ENCODE results near the gene PICK1.

The PICK1 gene

DNA sequence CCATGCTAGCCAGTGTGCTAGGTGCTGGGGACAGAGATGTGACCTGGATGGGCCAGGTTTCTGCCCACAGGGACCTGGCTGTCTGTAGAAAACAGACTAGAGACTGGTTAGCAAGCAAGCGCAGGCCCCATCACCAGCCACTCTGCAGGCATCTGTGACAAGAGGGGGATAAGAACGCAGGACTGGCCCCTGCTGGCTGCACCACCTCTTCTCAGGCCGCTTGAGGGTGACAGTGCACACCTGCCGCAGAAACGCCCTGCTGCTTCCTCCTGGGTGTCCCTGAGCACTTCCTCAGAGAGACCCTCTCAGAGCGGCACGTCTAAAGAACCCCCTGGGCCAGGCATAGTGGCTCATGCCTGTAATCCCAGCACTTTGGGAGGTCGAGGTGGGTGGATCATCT lies 5.9 kb upstream of the PICK1 start:
- DNase-seq: no peak

DNA sequence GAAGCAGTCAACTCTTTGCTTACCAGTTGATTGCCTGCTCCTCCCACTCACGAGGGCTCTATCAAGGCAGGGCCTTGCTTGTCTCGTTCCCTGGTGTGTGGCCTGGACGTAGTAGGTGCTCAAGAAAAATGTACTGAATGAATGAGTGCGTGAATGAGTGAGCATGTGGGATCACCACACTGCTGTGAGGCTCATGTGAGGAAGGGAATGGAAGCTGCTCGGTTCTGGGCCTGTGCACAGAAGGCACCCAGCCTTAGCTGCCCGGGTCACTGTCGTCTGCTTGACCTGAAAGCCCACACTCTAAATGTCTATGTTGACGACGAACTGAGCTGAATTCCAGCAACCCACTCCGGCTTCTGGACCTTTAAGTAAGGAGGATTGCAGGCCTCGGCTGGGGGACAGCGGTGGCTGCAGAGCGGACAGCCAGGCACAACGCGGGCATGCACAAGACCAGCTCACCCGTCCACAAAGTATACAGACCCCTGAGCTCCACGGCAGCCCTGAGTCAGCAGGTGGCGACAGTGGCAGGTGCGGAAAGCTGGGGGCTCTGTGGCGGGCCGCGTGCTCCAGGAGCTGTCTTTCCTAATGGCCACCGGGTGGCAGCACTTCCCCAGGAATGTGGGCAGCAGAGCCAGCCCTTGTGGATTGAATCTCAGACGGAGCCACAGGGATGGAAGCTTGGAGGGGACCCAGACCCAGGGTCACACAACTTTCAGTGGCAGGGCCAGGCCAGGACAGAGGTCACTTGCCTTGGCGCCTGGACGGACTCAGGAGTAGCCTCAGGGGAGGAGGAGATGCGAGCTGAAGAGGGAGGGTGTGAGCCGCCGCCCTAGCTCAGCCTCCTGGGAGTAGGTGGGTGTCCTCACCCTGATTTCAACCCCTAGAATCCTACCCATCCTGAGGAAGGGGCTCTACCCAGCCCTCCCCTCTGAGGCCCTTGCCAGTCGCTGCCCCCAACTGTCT lies 5.0 kb upstream of the PICK1 start:
- peak; percentile 77 for DNase-seq

DNA sequence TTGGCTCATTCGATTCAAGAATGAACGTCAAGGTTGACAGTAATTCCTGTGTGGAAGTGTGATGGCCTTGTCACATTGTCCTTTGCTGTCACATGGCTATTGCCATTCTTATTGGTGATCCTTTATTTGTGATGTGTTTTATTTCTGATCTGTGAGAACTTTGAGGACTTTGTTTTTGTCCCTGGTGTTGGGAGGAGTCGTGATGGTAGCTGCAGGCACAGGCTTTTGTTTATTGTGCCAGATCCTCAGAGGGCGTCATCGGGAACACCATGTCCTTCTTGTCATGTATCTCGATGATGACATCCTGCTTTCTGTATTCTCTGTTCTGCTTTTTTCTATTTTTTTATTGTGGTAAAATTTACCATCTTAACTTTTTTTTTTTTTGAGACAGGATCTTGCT lies 5.6 kb downstream of the PICK1 start:
- no peak for DNase-seq

DNA sequence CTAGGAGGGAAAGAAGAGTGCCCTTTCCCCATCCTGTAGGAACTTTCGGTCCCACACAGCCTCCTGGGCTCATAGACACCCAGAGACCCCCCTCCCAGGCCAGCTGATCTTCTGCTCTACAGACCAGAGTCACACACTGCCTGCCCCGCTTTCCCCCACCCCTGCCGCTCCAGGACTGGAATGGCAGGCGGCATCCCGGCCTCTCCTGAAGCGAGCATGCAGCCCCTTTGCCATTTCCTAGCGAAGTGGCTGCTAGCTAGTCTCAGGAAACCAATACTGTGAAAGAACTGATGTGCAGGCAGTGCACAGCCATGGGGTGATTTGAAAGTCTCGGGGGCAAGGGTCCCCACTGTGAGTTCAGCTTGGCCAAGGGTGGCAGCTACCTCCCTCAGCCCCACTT lies 8.3 kb downstream of the PICK1 start:
- DNase-seq: no peak

DNA sequence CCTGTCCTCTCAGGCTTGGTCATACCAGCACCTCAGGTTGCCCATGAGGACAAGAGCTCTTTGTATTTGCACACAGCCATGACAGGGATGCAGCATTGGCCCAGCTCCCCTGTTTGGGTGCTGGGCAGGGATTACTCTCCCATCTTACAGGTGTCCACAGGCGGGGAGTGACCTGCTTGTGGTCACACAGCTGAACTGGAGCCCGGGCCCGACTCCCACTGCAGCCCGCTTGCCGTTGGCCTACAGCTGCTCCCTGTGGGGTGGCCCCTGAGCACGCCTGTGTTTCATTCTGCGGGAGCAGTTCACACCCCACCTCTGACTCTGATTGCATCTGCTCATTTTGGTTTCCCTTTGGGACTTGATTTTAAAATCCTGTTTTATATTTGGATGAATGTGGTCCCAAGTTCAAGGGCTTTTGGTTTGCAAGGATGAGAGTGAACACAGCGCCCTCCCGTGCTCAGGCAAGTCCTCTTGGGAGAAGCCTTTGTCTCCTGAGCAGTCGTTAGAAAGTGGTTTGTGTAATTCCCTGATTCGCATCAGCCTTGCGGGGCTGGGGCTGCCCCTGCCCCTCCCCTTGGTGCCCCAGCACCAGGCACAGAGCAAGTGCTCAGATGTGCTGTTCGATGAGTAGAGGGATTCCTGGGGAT lies 9.3 kb downstream of the PICK1 start:
- DNase-seq: no peak

DNA sequence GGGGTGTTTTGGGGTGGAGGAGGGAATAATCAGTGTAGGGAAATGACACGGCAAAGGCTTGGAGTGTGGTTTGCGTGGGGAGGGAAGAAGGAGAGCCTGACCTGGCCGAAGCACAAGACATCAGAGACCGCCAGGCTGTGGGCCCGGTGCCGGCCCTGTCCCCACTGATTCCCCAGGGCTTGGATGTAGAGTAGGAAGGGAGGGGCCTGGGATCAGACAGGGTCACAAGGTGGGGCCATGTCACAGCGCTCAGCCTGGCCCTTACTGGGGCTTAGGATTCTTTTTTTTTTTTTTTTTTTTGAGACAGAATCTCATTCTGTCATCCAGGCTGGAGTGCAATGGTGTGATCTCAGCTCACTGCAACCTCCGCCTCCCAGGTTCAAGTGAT lies 9.8 kb downstream of the PICK1 start:
- no peak for DNase-seq

DNA sequence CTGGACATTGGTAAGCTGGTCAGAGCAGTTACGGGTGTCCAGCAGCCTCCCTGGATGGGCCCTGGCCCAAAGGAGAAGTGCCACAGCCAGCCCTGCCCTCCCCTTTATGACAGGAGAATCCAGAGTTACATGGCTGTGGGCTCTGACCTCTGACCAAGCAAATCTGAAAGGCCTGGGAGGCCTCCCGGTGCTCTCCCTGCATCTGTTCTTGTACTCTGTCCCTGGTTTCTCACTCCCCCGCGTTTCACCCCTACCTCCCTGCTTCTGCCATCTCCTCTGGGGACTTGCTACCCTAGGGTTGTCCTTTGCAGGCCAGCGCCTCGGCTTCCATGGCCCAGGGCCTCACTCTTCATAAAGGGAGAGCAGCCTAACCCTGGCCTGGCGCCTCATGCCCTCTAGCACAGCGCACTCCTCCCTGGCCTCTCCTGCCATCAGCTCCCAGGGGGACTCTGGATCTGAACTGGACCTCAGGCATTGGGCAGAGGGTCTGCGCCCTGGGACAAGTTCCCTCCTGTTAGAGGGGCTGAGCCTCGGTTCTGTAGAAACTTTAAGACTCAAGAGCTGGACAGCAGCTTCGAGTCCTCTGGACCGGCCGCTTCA lies 10.7 kb downstream of the PICK1 start:
- no peak for DNase-seq

DNA sequence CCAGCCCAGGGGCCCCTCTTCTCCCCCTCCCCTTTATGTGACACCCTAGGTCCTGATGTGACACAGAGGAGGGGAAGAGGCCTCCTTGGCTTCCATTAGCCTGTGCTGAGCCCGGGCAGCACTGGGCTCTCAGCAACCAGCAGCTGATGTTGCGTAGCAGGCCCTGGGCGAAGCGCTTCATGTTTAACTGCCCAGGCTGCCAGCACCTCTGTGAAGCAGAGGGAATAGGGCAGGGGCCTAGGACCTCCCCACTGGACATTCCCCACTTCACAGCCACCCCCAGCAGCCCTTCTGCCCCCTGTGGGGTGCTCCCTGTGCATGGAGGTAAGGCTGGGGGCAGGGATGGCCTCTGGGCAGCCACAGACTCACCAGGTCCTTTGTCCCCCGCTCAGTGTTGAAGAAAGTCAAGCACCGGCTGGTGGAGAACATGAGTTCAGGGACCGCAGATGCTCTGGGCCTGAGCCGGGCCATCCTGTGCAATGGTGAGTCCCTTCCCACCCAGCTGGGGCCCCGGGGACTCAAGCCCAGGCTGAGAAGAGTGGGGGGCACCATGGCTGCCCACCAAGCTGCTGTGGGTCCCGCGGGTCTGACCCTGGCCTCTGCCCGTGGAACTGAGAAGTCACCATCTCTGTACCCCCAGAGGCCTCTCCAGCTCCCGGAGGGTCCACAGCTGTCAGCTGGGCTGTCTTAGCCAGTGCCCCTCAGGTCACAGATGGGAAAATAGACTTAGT lies 11.6 kb downstream of the PICK1 start:
- DNase-seq: no peak

DNA sequence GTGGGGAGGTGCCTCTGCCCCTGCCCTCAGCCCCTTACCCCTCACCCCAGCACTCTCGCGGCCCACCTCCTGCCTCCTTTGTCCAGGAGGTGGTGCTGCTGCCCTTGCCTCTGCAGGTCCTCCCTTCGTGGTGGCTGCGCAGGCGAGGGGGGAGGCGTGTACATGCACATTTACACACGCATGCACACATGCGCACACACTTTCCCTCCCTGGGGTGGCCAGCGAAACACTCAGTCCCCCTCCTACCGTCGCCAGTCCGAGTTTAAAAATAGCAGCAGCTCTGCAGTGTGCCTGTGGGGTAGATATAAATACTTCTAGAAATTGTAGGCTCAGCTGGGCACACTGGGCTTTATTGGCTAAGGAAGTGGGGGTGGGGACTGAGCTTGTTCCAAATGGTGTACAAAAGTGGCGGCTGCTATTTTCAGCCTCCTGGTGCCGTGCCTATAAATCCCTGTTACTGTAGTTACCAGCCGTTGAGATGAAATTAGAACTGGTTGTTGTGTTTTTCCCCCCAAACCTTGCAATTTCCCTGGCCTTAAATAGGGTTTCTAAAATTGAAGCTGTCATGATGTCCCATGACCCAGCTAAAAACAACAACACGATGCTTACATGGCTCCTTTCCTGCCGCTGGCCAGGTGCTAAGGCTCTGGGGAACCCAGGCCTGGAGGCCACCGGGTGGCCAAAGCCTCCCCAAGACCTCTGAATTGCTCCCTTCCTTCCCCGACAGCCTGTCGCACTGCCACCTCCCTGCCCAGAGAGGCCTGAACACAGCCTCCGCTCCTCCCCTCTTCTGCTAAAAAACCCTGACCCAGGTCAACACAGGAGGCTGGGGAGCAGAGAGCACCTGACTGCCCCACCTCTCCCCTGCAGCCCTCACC lies 12.4 kb downstream of the PICK1 start:
- DNase-seq: no peak

DNA sequence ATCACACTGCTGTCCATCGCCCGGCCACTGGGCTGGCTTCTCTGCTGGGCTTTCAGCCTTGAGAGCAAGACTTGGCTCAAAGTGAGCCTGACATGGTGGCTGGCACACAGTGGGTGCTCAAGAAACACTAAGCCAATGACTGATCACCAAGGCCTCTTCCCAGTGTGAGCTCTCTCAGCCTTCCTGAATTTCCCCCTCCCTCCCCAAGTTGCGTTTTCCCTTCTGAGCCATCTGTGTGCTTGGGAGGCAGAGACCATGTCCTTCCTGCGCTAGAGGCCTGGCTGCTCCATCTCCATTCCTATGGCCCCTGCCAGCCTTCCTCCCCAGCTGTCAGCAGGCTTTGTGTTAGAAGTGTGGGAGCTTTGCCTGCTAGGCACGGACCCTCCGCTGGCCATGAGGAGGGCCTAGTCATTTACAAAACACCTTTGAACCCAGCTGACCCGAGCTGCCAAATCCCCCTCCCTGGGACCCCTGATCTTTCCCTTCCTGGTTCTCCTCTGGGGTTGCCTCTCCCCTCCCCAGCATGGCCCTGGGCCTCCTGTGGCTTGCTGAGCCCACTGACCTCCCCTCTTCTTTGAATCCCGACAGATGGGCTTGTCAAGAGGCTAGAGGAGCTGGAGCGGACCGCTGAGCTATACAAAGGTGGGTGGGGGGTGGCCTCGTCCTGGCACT lies 13.2 kb downstream of the PICK1 start:
- no peak for DNase-seq

DNA sequence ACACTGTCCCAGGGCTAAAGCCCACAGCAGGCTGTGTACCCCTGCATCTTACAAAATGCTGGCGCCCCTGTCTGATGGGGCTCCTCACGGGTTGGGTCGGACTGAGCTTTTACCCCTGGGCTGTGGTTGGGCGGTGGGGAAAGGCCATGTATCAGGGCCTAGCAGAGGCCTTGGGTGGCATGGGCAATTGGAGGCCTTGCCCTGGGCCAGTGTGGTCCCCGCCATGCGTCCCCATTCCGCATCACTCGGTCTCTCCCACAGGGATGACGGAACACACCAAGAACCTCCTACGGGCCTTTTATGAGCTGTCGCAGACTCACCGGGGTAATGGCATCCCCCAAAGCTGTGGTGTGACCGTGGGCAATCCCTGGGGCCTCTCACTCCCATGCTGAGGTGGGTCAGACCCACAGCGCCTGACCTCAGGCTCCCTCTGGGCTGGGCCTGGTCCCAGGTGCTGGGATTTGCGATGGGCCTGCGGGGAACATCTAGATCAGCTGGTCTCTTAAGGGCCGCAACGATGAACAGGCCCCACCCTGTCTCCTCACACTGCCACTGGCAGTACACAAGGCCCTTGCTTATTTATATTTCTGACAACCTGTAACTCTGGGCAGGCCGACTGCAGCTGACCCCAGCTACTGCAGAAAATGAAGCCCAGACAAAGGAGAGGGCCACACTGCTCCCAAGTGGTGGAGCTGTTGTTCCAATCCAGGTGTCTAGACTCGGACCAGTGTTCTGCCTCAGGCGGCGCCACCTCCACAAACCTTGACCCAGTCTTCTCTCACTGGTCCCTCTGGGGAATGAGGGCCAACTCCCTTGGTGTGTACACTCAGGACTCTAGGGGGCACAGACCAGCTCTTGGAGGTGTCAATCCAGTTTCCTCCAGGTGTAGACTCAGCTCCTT lies 14.5 kb downstream of the PICK1 start:
- DNase-seq: no peak

DNA sequence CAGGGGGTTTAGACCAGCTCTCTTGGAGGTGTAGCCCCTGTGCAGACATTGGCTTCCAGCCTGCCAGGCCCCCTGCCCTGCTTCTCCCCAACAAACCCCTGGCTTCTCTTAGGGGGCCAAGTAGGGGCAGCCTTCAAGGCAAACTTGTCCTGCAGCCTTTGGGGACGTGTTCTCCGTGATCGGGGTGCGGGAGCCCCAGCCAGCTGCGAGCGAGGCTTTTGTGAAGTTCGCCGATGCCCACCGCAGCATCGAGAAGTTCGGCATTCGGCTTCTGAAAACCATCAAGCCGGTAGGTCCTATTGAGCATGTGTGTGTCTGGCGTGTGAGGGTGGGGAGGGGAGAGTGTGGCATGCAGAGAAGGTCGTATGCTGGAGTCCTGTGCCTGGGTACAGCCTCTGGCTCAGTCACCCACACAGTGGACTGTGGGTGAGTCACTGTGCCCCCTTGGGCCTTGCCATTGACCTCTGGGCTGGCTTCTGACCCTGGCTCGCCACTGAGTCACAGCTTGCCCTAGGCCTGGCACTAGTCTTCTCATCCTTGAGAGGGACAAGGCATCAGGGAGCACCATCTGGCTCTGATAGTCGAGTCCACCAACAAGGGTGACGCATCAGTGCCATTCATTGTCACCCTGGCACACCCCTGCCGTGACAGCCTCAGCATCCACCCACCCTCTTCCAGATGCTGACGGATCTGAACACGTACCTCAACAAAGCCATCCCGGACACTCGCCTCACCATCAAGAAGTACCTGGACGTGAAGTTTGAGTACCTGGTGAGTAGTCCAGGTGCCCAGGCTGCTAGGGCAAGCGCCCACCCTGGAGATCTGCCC lies 15.3 kb downstream of the PICK1 start:
- no peak for DNase-seq

DNA sequence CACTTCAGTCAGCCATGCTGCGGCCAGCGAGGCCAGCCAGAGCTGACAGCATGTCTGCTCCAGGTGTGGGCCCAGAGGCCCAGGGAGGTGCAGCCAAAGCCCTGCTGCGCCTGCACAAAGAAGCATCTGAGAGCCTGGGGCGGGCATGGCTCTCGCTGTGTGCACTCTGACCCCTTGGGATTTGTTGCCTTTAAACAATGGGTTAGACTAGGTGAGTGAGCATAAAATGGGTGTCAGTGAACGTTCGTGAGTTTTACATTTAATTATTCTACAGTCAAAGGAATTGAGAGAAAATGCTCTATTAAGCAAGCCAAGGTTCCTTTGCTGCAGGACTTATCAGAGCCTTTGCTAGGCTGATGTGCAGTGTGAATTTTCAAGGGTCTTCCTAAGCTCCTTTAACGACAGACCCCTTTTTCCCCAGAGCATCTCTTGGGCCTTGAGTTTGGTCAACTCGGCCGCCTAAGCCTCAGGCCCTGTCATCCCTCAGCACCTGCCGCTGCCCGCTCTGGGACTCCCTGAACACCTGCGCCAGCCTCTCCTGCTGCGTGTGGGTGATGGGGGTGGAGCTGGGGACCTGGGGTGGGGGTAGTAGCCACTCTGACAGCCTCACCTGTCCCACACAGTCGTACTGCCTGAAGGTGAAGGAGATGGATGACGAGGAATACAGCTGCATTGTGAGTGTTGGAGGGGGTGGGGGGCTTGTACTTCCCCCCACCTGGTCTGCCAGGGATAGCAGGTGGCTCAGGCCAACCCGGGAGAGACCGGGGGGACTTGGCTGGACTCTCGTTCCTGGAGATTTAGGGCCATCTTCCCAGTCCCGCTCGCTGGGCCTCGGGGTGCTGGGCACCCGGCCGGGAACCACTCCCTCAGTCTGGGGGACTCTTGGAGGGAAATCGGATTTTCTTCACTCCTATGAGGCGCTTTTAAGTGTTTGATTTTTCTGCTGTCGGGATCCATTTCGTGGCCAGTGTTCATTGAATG lies 16.2 kb downstream of the PICK1 start:
- no peak for DNase-seq

DNA sequence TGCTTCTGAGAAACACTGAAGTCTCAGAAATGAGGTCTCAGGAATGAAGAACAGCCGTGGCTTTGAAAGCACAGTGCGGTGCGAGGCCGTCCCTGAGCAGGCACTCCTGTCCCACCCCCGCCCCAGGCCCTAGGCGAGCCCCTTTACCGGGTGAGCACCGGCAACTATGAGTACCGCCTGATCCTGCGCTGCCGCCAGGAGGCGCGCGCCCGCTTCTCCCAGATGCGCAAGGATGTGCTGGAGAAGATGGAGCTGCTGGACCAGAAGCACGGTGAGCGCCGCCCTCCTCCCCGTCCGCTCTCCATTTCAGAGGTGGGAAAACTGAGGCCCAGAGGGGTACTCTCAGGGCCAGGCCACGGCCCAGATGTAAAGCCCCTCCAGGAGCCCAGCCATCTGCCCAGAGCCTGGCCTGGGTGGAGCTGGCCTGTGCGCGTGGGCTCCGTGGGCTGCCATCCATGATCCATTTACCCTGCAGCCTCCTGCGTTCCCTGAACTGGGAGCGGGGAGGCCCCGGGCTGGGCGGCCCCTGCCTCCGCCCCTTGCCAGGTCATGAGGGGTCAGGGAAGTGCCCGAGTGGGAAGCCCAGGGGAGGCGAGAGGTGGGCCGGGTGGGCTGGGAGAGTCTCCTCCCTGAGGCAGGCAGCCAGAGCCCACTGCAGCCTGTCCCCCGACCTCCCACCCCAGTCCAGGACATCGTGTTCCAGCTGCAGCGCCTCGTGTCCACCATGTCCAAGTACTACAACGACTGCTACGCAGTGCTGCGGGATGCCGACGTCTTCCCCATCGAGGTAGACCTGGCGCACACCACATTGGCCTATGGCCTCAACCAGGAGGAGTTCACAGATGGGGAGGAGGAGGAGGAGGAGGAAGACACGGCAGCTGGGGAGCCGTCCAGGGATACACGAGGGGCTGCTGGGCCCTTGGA lies 17.2 kb downstream of the PICK1 start:
- DNase-seq: no peak

DNA sequence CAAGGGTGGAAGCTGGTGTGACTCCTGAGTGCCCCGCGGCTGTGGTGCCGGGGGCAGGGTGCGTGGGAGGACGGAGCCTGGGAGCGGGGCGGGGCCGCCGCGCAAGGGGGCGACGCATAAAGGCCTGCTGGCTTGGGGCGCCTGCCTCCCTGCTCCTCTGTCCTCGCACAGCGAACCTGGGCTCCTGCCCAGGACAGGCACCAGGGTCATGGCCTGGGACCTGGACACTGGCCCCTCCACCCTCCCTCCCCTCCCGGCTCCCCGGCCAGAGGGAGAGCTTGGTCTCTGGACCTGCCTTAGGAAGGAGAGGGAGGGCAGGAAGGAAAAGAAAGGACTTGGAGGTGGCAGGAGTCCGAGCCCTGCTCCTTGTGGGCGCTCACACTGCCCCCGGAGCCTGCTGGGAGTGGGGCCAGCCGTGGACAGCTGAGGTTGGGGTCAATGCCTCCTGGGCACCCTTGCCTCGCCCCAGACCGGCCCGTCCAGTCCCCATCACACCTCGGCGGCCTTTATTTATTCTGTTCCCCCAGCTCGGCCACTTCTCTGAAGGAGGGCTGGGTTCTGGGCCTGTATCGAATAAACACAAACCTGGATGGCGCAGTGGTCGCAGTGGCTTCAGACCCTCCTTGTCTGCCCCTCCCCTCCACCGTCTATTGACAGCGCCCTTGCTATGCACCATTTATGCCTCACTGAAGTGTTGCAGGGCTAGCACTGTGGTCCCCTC lies 18.1 kb downstream of the PICK1 start:
- DNase-seq: no peak

DNA sequence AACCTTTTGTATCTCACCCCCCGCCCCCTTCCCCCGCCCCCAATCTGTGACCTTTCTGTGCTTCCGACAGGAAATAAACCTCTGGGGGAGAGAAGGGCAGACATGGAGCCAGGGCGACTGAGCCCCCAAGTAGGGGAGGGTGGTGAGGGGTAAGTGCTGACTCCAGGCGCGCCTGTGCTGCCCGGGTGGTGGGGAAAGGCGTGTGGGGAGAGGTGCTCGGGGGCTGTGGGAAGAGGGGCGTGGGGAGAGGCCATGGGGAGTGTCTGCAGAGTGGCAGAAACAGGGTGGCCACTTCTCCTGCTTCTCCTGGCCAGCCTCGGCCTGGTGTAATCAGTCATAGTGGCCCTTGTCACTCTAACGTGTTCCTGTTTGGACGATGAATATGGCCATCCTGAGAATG lies 18.8 kb downstream of the PICK1 start:
- no peak for DNase-seq

DNA sequence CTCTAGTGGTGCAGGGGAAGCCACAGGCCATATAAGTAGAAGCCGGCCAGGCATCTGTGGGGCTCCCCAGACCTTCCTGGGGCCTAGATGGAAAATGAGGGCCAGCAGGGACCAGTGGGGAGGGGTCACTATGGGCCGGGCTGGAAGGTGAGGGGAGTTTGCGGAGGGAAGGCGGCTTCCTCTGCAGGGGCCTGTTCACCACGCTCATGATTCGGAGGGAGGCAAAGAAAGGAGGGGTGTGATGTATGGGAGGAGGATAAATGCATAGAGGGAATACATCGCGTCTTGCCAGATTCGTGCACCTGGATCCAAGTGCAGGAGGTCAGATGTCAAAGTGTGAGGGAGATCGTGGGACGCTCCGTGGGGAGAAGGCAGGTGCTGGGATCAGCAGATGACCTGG lies 19.9 kb downstream of the PICK1 start:
- no peak for DNase-seq

All from activated naive CD4-positive, alpha-beta T cell treated with anti-CD3 and anti-CD28 coated beads, Interleukin-2, amount 50 U/mL, for 16 hours (primary cell).